ENCODE data around the gene SUCLG2. TPM values are rescaled to one million over a fixed set of nuclear protein-coding genes. Genes with fewer than 3 reads are reported as not detected.

SUCLG2 gene
- total and polyA plus RNA-seq, 2 of the 4 experiments (the other 2 are of a cell fraction): 26.8 to 34.6 TPM

DNA sequence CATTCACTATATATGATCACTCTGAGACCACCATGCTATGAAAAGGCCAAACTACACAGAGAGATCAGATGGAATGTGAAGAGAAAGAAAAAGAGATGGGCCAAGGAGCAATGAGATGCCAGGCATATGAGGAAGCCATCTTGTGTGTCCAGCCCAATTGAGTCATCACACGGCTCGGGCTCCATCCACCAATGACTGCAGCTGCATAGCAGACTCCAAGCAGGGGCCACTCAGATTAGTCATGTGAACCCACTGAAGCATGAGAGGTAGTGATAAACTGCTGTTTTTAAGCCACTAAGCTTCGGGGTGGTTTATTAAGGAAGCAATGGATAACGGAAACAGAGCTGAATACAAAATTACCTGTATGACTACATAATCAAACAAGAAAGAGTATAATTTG lies 185.9 kb downstream of the SUCLG2 start:
- H4K91ac ChIP-seq (ENCODE audit: insufficient read depth, low read depth, low read length): no peak overlapping the region
- H3K9me3 ChIP-seq (ENCODE audit: control insufficient read depth, insufficient read depth, low read length): no peaks in the 10 kb centered on the region; the same call in 1 of the 2 replicates
- H2BK20ac ChIP-seq (ENCODE audit: low read depth, low read length): no peak overlapping the region
- no peak overlapping the region for H3K23ac ChIP-seq (ENCODE audit: low read depth, low read length)
- H4K5ac ChIP-seq (ENCODE audit: low read depth, low read length): no peak overlapping the region
- H4K8ac ChIP-seq (ENCODE audit: low read depth in 2 of 2, low read length in 2 of 2): no peak overlapping the region
- no peak overlapping the region for H3K4ac ChIP-seq (ENCODE audit: low read depth, low read length)
- H2AFZ ChIP-seq (replicated peaks; ENCODE audit: low read length, poor library complexity): no peak overlapping the region
- no peak overlapping the region for H3K9ac ChIP-seq (ENCODE audit: low read depth, low read length)
- H3K4me1 ChIP-seq (ENCODE audit: control insufficient read depth, insufficient read depth, low read length): no peaks in the 10 kb centered on the region
- WGBS, 2 experiments (ENCODE audit: extremely low coverage in 2 of 2, insufficient read length in 1 of 2): no CpG with 5 or more reads among the region's 4 CpGs
- H3K4me2 ChIP-seq (ENCODE audit: low read depth, low read length): no peak overlapping the region
- in situ Hi-C loops (cut with MboI; ENCODE audit: low sequenced_read_pairs) (no loop called here), intact Hi-C loops (cut with micrococcal nuclease) (no loop called here), dilution Hi-C loops (cut with HindIII; ENCODE audit: low sequenced_read_pairs, unreplicated experiment) (no loop called here)
- no peak overlapping the region for H3K4me3 ChIP-seq (ENCODE audit: insufficient read depth, low read depth, low read length)
- TF ChIP-seq FOS (IDR thresholded peaks at IDR 0.05; ENCODE audit: low read depth, low read length): no peak
- TF ChIP-seq, protein P1, sequence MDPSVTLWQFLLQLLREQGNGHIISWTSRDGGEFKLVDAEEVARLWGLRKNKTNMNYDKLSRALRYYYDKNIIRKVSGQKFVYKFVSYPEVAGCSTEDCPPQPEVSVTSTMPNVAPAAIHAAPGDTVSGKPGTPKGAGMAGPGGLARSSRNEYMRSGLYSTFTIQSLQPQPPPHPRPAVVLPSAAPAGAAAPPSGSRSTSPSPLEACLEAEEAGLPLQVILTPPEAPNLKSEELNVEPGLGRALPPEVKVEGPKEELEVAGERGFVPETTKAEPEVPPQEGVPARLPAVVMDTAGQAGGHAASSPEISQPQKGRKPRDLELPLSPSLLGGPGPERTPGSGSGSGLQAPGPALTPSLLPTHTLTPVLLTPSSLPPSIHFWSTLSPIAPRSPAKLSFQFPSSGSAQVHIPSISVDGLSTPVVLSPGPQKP (IDR thresholded peaks at IDR 0.05; ENCODE audit: borderline replicate concordance, low read depth, low read length): no peak
- TF ChIP-seq, protein P2, sequence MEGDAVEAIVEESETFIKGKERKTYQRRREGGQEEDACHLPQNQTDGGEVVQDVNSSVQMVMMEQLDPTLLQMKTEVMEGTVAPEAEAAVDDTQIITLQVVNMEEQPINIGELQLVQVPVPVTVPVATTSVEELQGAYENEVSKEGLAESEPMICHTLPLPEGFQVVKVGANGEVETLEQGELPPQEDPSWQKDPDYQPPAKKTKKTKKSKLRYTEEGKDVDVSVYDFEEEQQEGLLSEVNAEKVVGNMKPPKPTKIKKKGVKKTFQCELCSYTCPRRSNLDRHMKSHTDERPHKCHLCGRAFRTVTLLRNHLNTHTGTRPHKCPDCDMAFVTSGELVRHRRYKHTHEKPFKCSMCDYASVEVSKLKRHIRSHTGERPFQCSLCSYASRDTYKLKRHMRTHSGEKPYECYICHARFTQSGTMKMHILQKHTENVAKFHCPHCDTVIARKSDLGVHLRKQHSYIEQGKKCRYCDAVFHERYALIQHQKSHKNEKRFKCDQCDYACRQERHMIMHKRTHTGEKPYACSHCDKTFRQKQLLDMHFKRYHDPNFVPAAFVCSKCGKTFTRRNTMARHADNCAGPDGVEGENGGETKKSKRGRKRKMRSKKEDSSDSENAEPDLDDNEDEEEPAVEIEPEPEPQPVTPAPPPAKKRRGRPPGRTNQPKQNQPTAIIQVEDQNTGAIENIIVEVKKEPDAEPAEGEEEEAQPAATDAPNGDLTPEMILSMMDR (conservative IDR thresholded peaks at IDR 0.05; ENCODE audit: low read depth, low read length): no peak
- no peak for TF ChIP-seq MAFK (IDR thresholded peaks at IDR 0.05; ENCODE audit: low read depth, low read length)
- TF ChIP-seq CHD1 (IDR thresholded peaks at IDR 0.05; ENCODE audit: low read depth, low read length): no peak
- no peak for TF ChIP-seq CEBPB (IDR thresholded peaks at IDR 0.05; ENCODE audit: low read depth, low read length)
- no peak for TF ChIP-seq BHLHE40 (IDR thresholded peaks at IDR 0.05; ENCODE audit: low read depth, low read length)
- no peak for TF ChIP-seq SMC3 (IDR thresholded peaks at IDR 0.05; ENCODE audit: low read depth, low read length)
- TF ChIP-seq RAD21 (IDR thresholded peaks at IDR 0.05; ENCODE audit: low read length): no peak
- TF ChIP-seq, protein P3, sequence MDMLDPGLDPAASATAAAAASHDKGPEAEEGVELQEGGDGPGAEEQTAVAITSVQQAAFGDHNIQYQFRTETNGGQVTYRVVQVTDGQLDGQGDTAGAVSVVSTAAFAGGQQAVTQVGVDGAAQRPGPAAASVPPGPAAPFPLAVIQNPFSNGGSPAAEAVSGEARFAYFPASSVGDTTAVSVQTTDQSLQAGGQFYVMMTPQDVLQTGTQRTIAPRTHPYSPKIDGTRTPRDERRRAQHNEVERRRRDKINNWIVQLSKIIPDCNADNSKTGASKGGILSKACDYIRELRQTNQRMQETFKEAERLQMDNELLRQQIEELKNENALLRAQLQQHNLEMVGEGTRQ (IDR thresholded peaks at IDR 0.05; ENCODE audit: low read depth, low read length): no peak
- TF ChIP-seq RFX5 (IDR thresholded peaks at IDR 0.05; ENCODE audit: low read depth, low read length): no peak
- TF ChIP-seq NFE2L2 (IDR thresholded peaks at IDR 0.05; ENCODE audit: low read depth, low read length): no peak
- no peak for TF ChIP-seq RCOR1 (IDR thresholded peaks at IDR 0.05; ENCODE audit: insufficient replicate concordance, low read length)
- no peak for TF ChIP-seq MAZ (IDR thresholded peaks at IDR 0.05; ENCODE audit: borderline replicate concordance, low read depth, low read length)
- no peak for TF ChIP-seq POLR2A (IDR thresholded peaks at IDR 0.05; ENCODE audit: low read depth, low read length)
- H2AK5ac ChIP-seq (ENCODE audit: low read depth, low read length): no peak overlapping the region
- no TSS peak for BruUV-seq (replicated peaks)
- no peaks in the 10 kb centered on the region for H3K9me1 ChIP-seq (ENCODE audit: insufficient read depth, low read length)
- no peak overlapping the region for H3K18ac ChIP-seq (ENCODE audit: low read depth, low read length)
- DNase-seq (peak; percentile 32), ATAC-seq (ENCODE audit: low read depth) (no peak)
- H3K14ac ChIP-seq (replicated peaks; ENCODE audit: low read depth, low read length): no peak overlapping the region
- ChIA-PET POLR2A (ENCODE audit: unreplicated experiment) (no interaction called here), CTCF (no interaction called here)
- H2BK120ac ChIP-seq (ENCODE audit: low read depth, low read length): no peak overlapping the region
- H3K36me3 ChIP-seq (ENCODE audit: control insufficient read depth, insufficient read depth, low read length): peaks cover 2% of the 10 kb centered on the region; the same call in 1 of the 2 replicates
- no peaks in the 10 kb centered on the region; a peak in 1 of 4 replicates for H3K79me1 ChIP-seq (ENCODE audit: low read depth in 1 of 2, low read length in 2 of 2)
- no peaks in the 10 kb centered on the region for H3K27me3 ChIP-seq (ENCODE audit: control insufficient read depth, insufficient read depth, low read length)
- no peak overlapping the region for H3K27ac ChIP-seq (ENCODE audit: insufficient read depth, low read length)
- no peak overlapping the region for H2BK15ac ChIP-seq (ENCODE audit: low read depth, low read length)
- peak overlapping the region; percentile 7 for H2AK9ac ChIP-seq (replicated peaks; ENCODE audit: low read depth, low read length, poor library complexity)
- H3K56ac ChIP-seq (ENCODE audit: extremely low read depth, insufficient read depth, low read length): no peak overlapping the region
- no peak overlapping the region for H2BK5ac ChIP-seq (ENCODE audit: low read depth, low read length, poor library complexity, severe bottlenecking)
- no peaks in the 10 kb centered on the region for H4K20me1 ChIP-seq (ENCODE audit: insufficient read depth, low read length)

Data from IMR-90 (cell line).